ENCODE measurements around the gene DBF4B.
"Not testable (repeated sequence)": the region's sequence is repeated elsewhere in the genome, so short reads cannot be mapped to it uniquely, and the experiment has no call there.

The DBF4B gene

DNA sequence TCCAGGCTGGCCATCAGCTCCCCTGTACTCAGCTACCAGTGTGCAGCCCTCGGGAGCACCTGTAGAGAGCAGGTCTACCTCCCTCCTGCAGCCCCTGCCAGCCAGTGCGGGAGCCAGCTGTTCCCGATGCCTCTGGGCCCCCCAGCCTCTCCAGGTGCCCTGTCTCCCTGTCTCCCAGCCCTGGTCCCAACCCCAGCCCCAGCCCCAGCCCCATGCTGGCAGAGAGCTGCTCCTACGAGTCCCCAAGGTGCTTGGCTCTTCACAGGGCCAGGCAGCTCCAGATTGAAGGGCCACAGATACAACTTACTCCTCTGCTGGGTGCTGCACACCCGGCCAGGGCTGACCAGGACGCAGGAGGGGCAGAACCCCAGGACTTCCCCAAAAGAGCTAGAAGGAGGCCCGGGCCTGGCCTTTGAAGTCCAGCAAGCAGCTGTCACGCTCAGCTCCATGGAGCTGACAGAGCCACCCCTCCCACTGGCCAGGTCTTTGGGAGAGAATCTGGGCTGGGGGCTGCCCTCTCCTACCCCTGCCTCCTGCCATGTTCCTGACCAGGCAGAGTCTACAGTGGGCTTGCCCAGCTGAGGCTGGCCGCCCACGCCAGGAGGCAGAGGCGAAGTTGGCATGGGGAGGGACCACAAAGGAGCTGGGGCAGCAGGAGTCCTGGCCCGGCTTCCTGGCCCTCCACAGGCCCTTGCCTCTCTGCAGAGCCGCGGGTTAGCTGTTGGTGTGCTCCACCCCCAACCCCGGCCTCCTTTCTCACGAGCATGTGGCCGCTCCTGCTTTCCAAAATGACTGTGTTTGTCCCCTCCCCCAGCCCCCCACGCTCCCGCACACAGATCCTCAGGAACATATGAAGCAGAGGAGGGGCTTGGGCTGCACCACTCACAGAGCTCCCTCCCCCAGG, 40.9 kb downstream of the DBF4B start:
- no peak overlapping the region for H3K4me3 ChIP-seq (ENCODE audit: control insufficient read depth, low read depth, low read length)
- TF ChIP-seq, protein P1, sequence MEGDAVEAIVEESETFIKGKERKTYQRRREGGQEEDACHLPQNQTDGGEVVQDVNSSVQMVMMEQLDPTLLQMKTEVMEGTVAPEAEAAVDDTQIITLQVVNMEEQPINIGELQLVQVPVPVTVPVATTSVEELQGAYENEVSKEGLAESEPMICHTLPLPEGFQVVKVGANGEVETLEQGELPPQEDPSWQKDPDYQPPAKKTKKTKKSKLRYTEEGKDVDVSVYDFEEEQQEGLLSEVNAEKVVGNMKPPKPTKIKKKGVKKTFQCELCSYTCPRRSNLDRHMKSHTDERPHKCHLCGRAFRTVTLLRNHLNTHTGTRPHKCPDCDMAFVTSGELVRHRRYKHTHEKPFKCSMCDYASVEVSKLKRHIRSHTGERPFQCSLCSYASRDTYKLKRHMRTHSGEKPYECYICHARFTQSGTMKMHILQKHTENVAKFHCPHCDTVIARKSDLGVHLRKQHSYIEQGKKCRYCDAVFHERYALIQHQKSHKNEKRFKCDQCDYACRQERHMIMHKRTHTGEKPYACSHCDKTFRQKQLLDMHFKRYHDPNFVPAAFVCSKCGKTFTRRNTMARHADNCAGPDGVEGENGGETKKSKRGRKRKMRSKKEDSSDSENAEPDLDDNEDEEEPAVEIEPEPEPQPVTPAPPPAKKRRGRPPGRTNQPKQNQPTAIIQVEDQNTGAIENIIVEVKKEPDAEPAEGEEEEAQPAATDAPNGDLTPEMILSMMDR (IDR thresholded peaks at IDR 0.05; ENCODE audit: control insufficient read depth, insufficient read depth, low read depth, low read length, missing control alignments): no peak
- DNase-seq (ENCODE audit: low read depth): no peak

DNA sequence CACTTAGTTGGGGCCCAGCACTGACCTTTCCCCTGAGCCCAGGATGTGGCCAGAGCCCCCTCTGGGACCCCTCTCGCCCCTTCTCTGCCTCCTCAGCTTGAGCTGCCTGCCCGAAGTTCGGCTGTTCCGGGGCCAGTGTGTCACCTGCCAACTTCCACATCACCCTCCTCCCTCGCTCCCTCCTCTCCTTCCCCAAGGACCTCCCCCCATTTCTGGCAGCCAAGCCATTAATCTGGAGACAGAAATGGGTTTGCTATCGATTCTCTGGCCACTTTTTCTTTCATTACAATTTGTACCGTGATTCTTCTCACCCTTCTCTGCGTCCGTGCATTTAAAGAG, 41.5 kb downstream of the DBF4B start:
- DNase-seq (ENCODE audit: low read depth): no peak
- TF ChIP-seq, protein P1 (IDR thresholded peaks at IDR 0.05; ENCODE audit: control insufficient read depth, insufficient read depth, low read depth, low read length, missing control alignments): no peak
- no peak overlapping the region for H3K4me3 ChIP-seq (ENCODE audit: control insufficient read depth, low read depth, low read length)

DNA sequence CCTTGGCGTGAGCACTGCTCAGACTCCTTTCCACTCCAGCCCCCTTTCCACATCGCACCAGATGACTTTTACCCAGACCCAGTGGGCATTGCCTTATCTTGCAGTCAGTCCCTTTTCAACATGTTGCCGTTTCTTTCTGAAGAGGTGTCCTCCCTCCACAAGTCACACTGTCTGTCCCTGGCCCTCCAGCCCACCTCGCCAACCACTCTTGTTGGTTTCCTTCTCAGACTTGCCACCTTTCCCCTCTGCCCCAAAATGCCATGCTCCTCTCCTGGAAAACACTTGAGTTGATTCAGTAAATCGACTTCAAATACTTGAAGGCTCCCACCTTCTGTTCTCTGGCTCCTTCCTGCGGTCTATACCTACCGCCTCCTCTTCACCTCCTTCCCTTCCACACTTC, 42.9 kb downstream of the DBF4B start:
- DNase-seq (ENCODE audit: low read depth): no peak
- no peak overlapping the region for H3K4me3 ChIP-seq (ENCODE audit: control insufficient read depth, low read depth, low read length)
- TF ChIP-seq, protein P1 (IDR thresholded peaks at IDR 0.05; ENCODE audit: control insufficient read depth, insufficient read depth, low read depth, low read length, missing control alignments): no peak

DNA sequence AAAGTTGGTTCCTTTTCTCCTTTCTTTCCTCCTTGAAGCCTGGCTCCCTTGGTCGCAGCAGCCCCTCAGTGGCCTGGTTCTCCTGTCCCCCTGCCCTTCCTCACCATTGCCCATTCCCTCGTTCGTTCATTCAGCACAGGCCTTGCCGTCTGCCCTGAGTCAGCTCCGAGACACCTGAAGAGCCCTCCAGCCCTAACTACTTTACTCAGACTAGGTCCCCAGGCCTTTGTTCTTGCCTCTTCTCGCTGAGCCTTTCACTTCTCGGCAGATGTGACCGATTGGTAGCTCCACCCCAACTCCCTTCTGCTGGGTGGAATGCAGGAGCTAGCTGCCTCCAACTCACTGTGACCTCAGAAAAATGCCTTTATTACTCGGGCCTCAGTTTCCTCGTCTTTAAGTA, 43.3 kb downstream of the DBF4B start:
- TF ChIP-seq, protein P1 (IDR thresholded peaks at IDR 0.05; ENCODE audit: control insufficient read depth, insufficient read depth, low read depth, low read length, missing control alignments): no peak
- no peak overlapping the region for H3K4me3 ChIP-seq (ENCODE audit: control insufficient read depth, low read depth, low read length)
- DNase-seq (ENCODE audit: low read depth): no peak

DNA sequence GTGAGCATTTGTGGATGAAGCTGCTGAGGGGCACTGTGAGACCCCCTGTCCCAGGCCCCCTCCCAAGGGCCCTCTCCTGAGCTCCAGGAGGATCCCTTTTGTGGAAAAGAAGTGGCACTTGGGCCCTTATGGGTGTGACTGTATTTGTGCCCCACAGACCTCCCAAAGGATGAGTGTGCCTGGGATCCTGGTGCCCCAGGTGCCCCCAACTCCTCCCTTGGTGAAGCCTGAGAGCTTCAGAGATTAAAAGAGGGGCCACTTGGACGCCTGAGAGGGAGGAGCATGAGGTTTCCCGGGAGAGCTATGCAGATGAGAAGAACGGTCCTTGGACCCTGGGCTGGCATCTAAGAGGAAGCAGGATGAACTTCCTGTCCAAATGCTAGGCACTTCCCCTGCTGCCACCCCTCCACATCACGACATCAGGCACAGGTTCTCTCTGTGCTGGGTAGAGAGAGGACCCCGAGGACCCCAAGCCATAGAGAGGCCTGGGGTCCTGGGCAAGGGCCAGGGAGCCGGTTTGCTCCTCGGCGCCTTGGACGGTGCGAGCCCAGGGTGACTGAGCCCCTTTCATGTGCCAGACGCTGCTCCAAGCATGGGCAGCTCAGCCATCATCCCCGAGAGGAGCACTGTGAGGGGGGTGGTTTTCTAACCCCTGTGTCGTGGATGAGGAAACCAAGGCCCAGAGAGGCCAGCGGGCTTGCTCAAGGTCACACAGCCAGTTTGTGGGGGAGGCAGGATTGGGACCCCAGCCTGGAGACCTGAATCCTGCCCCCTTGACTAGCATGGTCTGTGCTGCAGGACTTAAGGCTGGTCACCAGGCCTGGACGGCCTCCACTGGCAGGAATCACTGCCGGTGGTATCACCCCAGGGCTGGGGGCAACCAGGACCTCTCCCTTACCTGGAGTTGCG, 44.7 kb downstream of the DBF4B start:
- H3K4me3 ChIP-seq (ENCODE audit: control insufficient read depth, low read depth, low read length): no peak overlapping the region
- no peak for DNase-seq (ENCODE audit: low read depth)
- TF ChIP-seq, protein P1 (IDR thresholded peaks at IDR 0.05; ENCODE audit: control insufficient read depth, insufficient read depth, low read depth, low read length, missing control alignments): no peak

DNA sequence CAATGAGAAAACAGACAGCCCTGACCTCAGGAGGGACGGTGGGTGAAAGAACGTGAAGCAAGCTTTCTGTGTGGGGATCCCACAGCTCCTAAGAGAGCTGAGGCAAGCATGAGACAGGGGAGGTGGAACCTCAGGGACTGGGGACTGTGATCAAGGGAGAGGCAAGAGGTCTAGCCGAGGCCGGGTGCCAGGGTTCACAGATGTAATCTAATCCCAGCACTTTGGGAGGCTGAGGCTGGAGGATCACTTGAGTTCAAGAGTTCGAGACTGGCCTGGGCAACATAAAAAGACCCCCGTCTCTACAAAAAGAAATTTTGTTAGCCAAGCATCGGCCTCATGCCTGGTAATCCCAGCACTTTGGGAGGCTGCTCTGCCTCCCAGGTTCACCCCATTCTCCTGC, 45.8 kb downstream of the DBF4B start:
- no peak for DNase-seq (ENCODE audit: low read depth)
- TF ChIP-seq, protein P1 (IDR thresholded peaks at IDR 0.05; ENCODE audit: control insufficient read depth, insufficient read depth, low read depth, low read length, missing control alignments): no peak
- H3K4me3 ChIP-seq (ENCODE audit: control insufficient read depth, low read depth, low read length): no peak overlapping the region

DNA sequence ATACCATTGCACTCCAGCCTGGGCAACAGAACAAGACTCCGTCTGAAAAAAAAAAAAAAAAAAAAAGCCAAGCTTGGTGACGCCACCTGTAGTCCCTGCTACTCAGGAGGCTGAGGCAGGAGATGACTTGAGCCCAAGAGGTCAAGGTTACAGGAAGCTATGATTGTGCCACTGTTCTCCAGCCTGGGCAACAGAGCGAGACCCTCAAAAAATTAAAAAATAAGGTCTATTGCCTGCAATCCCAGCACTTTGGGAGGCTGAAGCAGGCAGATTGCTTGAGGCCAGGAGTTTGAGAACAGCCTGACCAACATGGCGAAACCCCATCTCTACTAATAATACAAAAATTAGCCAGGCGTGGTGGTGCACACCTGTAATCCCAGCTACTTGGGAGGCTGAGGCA, 46.7 kb downstream of the DBF4B start:
- H3K4me3 ChIP-seq (ENCODE audit: control insufficient read depth, low read depth, low read length); DNase-seq (ENCODE audit: low read depth): not testable (repeated sequence)
